Measurements from ENCODE around the gene CENPN. TPM values are rescaled to one million over a fixed set of nuclear protein-coding genes. Genes with fewer than 3 reads are reported as not detected.

Gene CENPN
- total and polyA plus RNA-seq, 10 of the 15 experiments (the other 5 are each of a cell fraction or from before 2014, with no cell fraction given), result 39.8 to 143 (median 66.8) TPM

DNA sequence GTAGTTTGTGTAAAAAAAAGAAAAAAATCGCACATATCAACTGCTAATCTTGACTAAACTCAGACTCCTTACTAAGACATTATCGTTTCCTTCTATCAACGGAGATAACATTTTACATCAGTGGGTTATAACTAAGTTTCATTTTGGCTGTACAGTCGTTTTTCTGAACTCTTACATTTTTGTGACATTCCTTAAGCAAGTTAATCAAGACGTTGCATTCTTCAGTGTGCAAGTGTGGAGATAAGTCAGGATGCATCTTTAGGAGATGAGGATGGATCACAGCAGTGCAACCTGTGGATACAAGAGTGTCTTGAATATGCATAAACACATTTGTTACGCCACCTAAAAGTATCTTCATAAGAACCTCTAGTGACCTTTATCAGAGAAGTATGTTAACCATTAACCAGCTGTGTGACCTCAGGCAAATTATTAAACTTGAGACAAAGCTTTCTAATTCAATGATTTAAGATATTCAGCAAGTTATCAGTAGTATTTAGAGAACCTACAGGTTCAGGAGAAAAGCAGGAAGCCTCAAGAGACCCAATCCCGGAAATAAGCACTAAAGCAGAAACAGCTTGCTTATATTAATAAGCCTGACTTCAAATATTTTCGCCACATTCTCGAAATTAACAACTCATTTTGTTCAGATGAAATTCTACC lies 9.7 kb upstream of the CENPN start (continued):
- TF ChIP-seq, protein P1, sequence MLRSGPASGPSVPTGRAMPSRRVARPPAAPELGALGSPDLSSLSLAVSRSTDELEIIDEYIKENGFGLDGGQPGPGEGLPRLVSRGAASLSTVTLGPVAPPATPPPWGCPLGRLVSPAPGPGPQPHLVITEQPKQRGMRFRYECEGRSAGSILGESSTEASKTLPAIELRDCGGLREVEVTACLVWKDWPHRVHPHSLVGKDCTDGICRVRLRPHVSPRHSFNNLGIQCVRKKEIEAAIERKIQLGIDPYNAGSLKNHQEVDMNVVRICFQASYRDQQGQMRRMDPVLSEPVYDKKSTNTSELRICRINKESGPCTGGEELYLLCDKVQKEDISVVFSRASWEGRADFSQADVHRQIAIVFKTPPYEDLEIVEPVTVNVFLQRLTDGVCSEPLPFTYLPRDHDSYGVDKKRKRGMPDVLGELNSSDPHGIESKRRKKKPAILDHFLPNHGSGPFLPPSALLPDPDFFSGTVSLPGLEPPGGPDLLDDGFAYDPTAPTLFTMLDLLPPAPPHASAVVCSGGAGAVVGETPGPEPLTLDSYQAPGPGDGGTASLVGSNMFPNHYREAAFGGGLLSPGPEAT (IDR thresholded peaks at IDR 0.05; ENCODE audit: low read depth), result 0 out of 2 replicates have a peak, but pooled peaks have one; percentile 20
- TF ChIP-seq STAT1 (conservative IDR thresholded peaks at IDR 0.05), result peak; percentile 86; the same call in 1 of the 2 replicates
- no peak for TF ChIP-seq CHD4 (IDR thresholded peaks at IDR 0.05)

DNA sequence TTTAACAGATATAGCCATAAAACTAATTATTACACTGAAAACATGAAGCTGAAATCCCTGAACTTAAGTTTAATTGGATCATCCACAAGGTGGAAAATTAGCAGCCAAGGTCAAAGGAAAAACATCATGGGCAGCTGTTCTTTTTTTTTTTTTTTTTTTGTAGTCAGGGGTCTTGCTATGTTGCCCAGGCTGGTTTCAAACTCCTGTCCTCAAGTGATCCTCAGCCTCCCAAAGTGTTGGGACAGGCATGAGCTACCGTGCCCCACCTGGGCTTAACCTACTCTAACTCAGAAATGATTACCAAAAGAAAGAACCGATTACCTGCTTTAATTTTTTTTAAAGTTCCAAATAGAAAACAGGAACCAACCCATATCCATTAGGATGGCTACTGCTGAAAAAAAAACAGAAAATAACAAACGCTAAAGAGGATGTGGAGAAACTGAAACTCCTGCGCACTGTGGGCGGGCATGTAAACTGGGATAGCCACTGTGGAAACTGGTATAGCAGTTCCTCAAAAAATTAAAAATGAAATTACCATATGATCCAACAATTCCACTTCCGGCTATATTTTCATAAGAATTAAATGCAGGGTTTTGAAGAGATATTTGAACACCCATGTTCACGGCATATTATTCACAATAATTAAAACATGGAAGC lies 8.9 kb upstream of the CENPN start:
- 71% methylated on average over 7 of the region's 7 CpGs for WGBS (ENCODE audit: insufficient coverage, insufficient replicate concordance, low lambda C conversion rate, missing lambda C conversion rate)
- DNase-seq (ENCODE audit: low read depth, low spot score), result no peak
- peak overlapping the region; percentile 67 for H3K9ac ChIP-seq (ENCODE audit: control insufficient read depth, insufficient read depth, low read length)
- ChIA-PET SMC1A (ENCODE audit: uncharacterized antibody, unreplicated experiment) (interaction anchor here (0.9 to 1.3 kb wide), 8 partner anchors 9 to 732 kb away, joined by 3 to 9 read pairs (median 4); partner anchors contain the start of genes C16orf46, CENPN and CMC2), RAD21 (ENCODE audit: unreplicated experiment) (interaction anchor here (0.6 to 1.7 kb wide), 5 partner anchors 9 to 743 kb away, joined by 3 to 6 read pairs (median 4); partner anchors contain the start of genes ATMIN and CENPN), POLR2A (interaction anchor here (0.6 to 2.4 kb wide), 9 partner anchors 8 to 777 kb away, joined by 3 to 15 read pairs (median 3); partner anchors contain the start of genes C16orf46, CENPN and CMC2), CTCF (interaction anchor here (0.8 to 2.0 kb wide), 8 partner anchors 12 to 74 kb away, joined by 3 to 10 read pairs (median 6); partner anchors contain the start of gene ATMIN)
- TF ChIP-seq, protein P2, sequence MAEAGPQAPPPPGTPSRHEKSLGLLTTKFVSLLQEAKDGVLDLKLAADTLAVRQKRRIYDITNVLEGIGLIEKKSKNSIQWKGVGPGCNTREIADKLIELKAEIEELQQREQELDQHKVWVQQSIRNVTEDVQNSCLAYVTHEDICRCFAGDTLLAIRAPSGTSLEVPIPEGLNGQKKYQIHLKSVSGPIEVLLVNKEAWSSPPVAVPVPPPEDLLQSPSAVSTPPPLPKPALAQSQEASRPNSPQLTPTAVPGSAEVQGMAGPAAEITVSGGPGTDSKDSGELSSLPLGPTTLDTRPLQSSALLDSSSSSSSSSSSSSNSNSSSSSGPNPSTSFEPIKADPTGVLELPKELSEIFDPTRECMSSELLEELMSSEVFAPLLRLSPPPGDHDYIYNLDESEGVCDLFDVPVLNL (IDR thresholded peaks at IDR 0.05; ENCODE audit: low read depth, low read length), result no peak
- TF ChIP-seq GATAD2B (conservative IDR thresholded peaks at IDR 0.05; ENCODE audit: low read depth) (no peak), IKZF2 (IDR thresholded peaks at IDR 0.05) (0 out of 4 replicates have a peak, but pooled peaks have one; percentile 11 to 12), SPI1 (IDR thresholded peaks at IDR 0.05; ENCODE audit: borderline replicate concordance, insufficient read depth, low read depth, low read length) (peak; percentile 26; the same call in 1 of the 2 replicates), BCL11A (IDR thresholded peaks at IDR 0.05; ENCODE audit: low read depth, low read length) (no peak), NFIC (IDR thresholded peaks at IDR 0.05; ENCODE audit: low read depth, low read length) (no peak)
- TF ChIP-seq, protein P3, sequence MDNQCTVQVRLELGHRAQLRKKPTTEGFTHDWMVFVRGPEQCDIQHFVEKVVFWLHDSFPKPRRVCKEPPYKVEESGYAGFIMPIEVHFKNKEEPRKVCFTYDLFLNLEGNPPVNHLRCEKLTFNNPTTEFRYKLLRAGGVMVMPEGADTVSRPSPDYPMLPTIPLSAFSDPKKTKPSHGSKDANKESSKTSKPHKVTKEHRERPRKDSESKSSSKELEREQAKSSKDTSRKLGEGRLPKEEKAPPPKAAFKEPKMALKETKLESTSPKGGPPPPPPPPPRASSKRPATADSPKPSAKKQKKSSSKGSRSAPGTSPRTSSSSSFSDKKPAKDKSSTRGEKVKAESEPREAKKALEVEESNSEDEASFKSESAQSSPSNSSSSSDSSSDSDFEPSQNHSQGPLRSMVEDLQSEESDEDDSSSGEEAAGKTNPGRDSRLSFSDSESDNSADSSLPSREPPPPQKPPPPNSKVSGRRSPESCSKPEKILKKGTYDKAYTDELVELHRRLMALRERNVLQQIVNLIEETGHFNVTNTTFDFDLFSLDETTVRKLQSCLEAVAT (IDR thresholded peaks at IDR 0.05), result peak; percentile 69; the same call in 1 of the 2 replicates
- no TSS peak for BruUV-seq (replicated peaks)
- H3K9me3 ChIP-seq (replicated peaks; ENCODE audit: control insufficient read depth, insufficient read depth, low read length), result no peaks in the 10 kb centered on the region; the same call in 2 of the 3 replicates
- H3K4me2 ChIP-seq (ENCODE audit: control insufficient read depth, insufficient read depth), result peak overlapping the region; percentile 80
- FAIRE-seq, result no peak
- H3K4me3 ChIP-seq, result peak overlapping the region; percentile 60; the same call in 1 of the 2 replicates
- peak; percentile 19 for ATAC-seq
- H2AFZ ChIP-seq (ENCODE audit: control insufficient read depth, low read depth, low read length), result no peak overlapping the region
- H4K20me1 ChIP-seq (ENCODE audit: control insufficient read depth, insufficient read depth), result no peaks in the 10 kb centered on the region
- H3K79me2 ChIP-seq (ENCODE audit: control insufficient read depth, insufficient read depth, low read length), result peaks cover 91% of the 10 kb centered on the region
- H3K27ac ChIP-seq (ENCODE audit: control insufficient read depth, insufficient read depth), result peak overlapping the region; percentile 83
- intact Hi-C loops (cut with micrococcal nuclease; ENCODE audit: unreplicated experiment) (no loop called here), in situ Hi-C loops (cut with MboI) (no loop called here)
- H3K27me3 ChIP-seq (replicated peaks in 1 of 2; ENCODE audit: control insufficient read depth in 2 of 2, insufficient read depth in 2 of 2, low read length in 1 of 2), result no peaks in the 10 kb centered on the region
- H3K4me1 ChIP-seq (ENCODE audit: control insufficient read depth, insufficient read depth, low read length), result no peaks in the 10 kb centered on the region; the same call in 1 of the 2 replicates
- peaks cover 0 to 2% of the 10 kb centered on the region in 2 experiments; a peak in 2 of 4 replicates for H3K36me3 ChIP-seq (ENCODE audit: control insufficient read depth in 2 of 2, insufficient read depth in 2 of 2, low read length in 1 of 2)

All from GM12878 (cell line).